K562 (cell line): Measurements from ENCODE around the gene STMP1. TPM values are rescaled to one million over a fixed set of nuclear protein-coding genes. Genes with fewer than 3 reads are reported as not detected.

ENCODE experiments used
- BACH1 ChIP-seq: fragments of 200-800 bp; sonication (Bioruptor generic); IDR thresholded peaks from 2 replicates; pipeline ENCODE4 v1.6.1; 2016; ENCODE audit warnings: missing genetic modification characterization, missing compliant biosample characterization
- CBFA2T3 ChIP-seq: fragments of 450-650 bp; IDR thresholded peaks from 2 replicates; pipeline ENCODE4 v1.6.1; 2017
- HDAC8 ChIP-seq: fragments of 450-650 bp; IDR thresholded peaks from 2 replicates; pipeline ENCODE4 v1.6.1; 2016; ENCODE audit warnings: mild to moderate bottlenecking, missing genetic modification characterization, moderate library complexity, missing compliant biosample characterization
- HMG20A ChIP-seq: fragments of 450-650 bp; formaldehyde crosslinking; conservative IDR thresholded peaks from 2 replicates; pipeline ENCODE4 v1.4.0; 2020; ENCODE audit warnings: mild to moderate bottlenecking, mixed read lengths
- KAT2B ChIP-seq: IDR thresholded peaks from one replicate; pipeline ENCODE4 v1.6.1; 2012; ENCODE audit warnings: low read depth, mild to moderate bottlenecking, control low read depth, inconsistent platforms, low read length, moderate library complexity
- MAFG ChIP-seq: fragments of 450-650 bp; conservative IDR thresholded peaks from 2 replicates; pipeline ENCODE4 v1.6.1; 2016; ENCODE audit warnings: missing genetic modification characterization, missing compliant biosample characterization
- MAZ ChIP-seq, 2 experiments: fragments of 450-650 bp in 1 of 2; sonication (generic) in 1 of 2; formaldehyde crosslinking; IDR thresholded peaks in 1 of 2; conservative IDR thresholded peaks in 1 of 2; 2 replicates each; pipeline versions ENCODE4 v1.4.0 to v1.5.0; 2020; ENCODE audit warnings: mild to moderate bottlenecking in 1 of 2, missing genetic modification reagents in 1 of 2
- NCOA6 ChIP-seq: fragments of 450-650 bp; IDR thresholded peaks from 2 replicates; pipeline ENCODE4 v1.6.1; 2017; ENCODE audit warnings: mild to moderate bottlenecking
- NELFE ChIP-seq: IDR thresholded peaks from 2 replicates; pipeline ENCODE4 v1.6.1; 2011; ENCODE audit warnings: mild to moderate bottlenecking; ENCODE audit not compliant: insufficient read depth, insufficient read length
- SIN3A ChIP-seq, 2 experiments: fragments of 150-350 bp in 1 of 2; IDR thresholded peaks; 2 replicates each; pipeline ENCODE4 v1.6.1; 2011 to 2016; ENCODE audit warnings: borderline replicate concordance in 2 of 2, low read depth in 2 of 2, low read length in 2 of 2, mild to moderate bottlenecking in 2 of 2, moderate library complexity in 2 of 2; ENCODE audit not compliant: control insufficient read depth in 1 of 2
- SLC30A9 ChIP-seq: fragments of 250-450 bp; sonication (Bioruptor Pico); IDR thresholded peaks from 2 replicates; pipeline ENCODE4 v1.8.0; 2022; ENCODE audit warnings: mild to moderate bottlenecking, moderate library complexity
- SMAD2 ChIP-seq: fragments of 150-350 bp; IDR thresholded peaks from 2 replicates; pipeline ENCODE4 v1.6.1; 2014; ENCODE audit warnings: low read depth, mild to moderate bottlenecking, low read length
- SOX6 ChIP-seq: fragments of 450-650 bp; IDR thresholded peaks from 2 replicates; pipeline ENCODE4 v1.6.1; 2014; ENCODE audit warnings: mild to moderate bottlenecking
- STAG1 ChIP-seq: sonication (generic); formaldehyde crosslinking; IDR thresholded peaks from 2 replicates; pipeline ENCODE4 v1.5.0; 2020; ENCODE audit warnings: missing genetic modification reagents, borderline replicate concordance
- TBL1XR1 ChIP-seq, 2 experiments: IDR thresholded peaks; 2 replicates each; pipeline ENCODE4 v1.6.1; 2012; ENCODE audit warnings: improper control_type of control experiment in 2 of 2, low read length in 2 of 2, mild to moderate bottlenecking in 1 of 2
- U2AF2 ChIP-seq: fragments of 200-400 bp; formaldehyde crosslinking; optimal IDR thresholded peaks from 2 replicates; pipeline ENCODE3; 2017; ENCODE audit warnings: low read depth, mild to moderate bottlenecking, low read length
- ZNF239 ChIP-seq: fragments of 250-450 bp; sonication (Bioruptor Pico); IDR thresholded peaks from 2 replicates; pipeline ENCODE4 v1.4.0; 2020; ENCODE audit warnings: mild to moderate bottlenecking
- ZNF347 ChIP-seq: fragments of 450-650 bp; formaldehyde crosslinking; IDR thresholded peaks from 2 replicates; pipeline ENCODE4 v1.4.0; 2020; ENCODE audit warnings: low read depth, mild to moderate bottlenecking, moderate library complexity
- ZNF589 ChIP-seq: fragments of 200-800 bp; sonication (Bioruptor generic); IDR thresholded peaks from 2 replicates; pipeline ENCODE4 v1.6.1; 2016; ENCODE audit warnings: low read depth, missing genetic modification characterization, missing compliant biosample characterization
- polyA plus RNA-seq, 8 experiments: library from polyadenylated mRNA; depleted of rRNA in 4 of 8; stranded (reverse) in 5 of 8; unstranded in 3 of 8; fragments of >200 nt; fragmentation: Nextera tagmentation in 2 of 8; fragmentation: Illumina TruSeq in 1 of 8; extraction: Ambion mirVana in 2 of 8; extraction: Trizol in 1 of 8; gene quantifications; 2 replicates each; pipeline versions ENCODE4 v1.2.1 to v1.2.3, GENCODE V29; 2011 to 2014; ENCODE audit warnings: inconsistent platforms in 1 of 8, missing spikeins in 1 of 8
- total RNA-seq, 7 experiments: library from RNA; depleted of rRNA in 6 of 7; stranded (reverse); fragments of >200 nt in 6 of 7; fragmentation: Illumina TruSeq in 2 of 7; extraction: Trizol in 2 of 7; gene quantifications; 2 replicates each; pipeline versions ENCODE4 v1.2.1 to v1.2.3, GENCODE V29; 2011 to 2021; ENCODE audit warnings: low replicate concordance in 1 of 7
- TF ChIP-seq, protein P1 (sequence below), 2 experiments: IDR thresholded peaks in 1 of 2; conservative IDR thresholded peaks in 1 of 2; 2 replicates each; pipeline ENCODE4 v1.6.1; 2016; ENCODE audit warnings: low read depth in 2 of 2, mild to moderate bottlenecking in 1 of 2, missing compliant biosample characterization in 1 of 2, missing genetic modification characterization in 1 of 2, moderate library complexity in 1 of 2
- TF ChIP-seq, protein P2 (sequence below), 2 experiments: fragments of 450-650 bp in 1 of 2; sonication (generic) in 1 of 2; formaldehyde crosslinking in 1 of 2; IDR thresholded peaks in 1 of 2; conservative IDR thresholded peaks in 1 of 2; 2 replicates each; pipeline versions ENCODE4 v1.6.1 to v1.8.1; 2016 to 2023; ENCODE audit warnings: mild to moderate bottlenecking in 2 of 2, moderate library complexity in 2 of 2, inconsistent platforms in 1 of 2, missing genetic modification reagents in 1 of 2
- TF ChIP-seq, protein P3 (sequence below): fragments of 250-450 bp; sonication (Bioruptor Pico); IDR thresholded peaks from 2 replicates; pipeline ENCODE4 v1.8.0; 2022; ENCODE audit warnings: inconsistent platforms, mild to moderate bottlenecking, moderate library complexity, borderline replicate concordance

STMP1 gene
- total and polyA plus RNA-seq, 9 of the 15 experiments (the other 6 are each of a cell fraction or from before 2014, with no cell fraction given): 10.6 to 249 (median 56.8) TPM

DNA sequence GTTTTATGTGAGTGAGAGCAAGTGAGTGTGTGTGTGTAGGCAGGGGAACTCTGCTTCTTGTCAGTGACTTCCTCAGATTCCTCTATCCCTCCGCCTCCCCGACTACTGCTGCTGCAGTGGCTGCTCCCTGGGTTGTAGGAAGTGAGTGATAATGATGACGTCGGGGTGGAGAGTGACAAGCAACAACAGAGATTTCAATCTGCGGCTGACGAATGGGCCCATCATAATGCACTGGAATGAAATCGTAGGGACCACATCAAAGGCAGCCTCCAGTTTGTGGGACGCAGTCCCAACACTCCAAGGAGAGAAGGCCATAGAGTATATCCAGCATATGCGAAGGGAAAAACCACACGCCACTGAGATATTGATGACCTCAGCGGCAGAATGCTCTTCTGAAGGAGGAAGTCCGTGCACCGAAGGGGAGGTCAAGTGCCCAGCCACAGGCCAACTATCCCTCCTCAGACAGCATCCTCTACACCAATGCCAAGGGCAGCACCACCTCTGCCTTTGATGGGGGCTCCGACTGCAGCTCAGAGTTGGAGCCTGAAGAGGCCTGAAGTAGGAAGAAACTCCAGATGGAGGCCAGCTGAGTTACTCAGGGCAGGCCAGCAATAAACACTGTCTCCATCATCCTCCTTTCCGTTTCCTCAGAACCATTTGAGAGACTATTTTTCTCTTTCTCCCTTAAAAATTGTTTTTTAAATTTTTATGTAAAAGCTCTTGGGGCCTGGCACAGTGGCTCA is 11.3 kb upstream of the STMP1 start (continued):
- TF ChIP-seq MAZ (CRISPR knock-in tag; conservative IDR thresholded peaks at IDR 0.05 in 1 of 2, IDR thresholded peaks at IDR 0.05 in 1 of 2) (0 out of 4 replicates have a peak, but pooled peaks of 1 of the 2 experiments have one; percentile 51), SMAD2 (no peak), U2AF2 (no peak), NCOA6 (no peak), MAFG (tag) (peak; percentile 51; the same call in 1 of the 2 replicates), CBFA2T3 (peak; percentile 46; the same call in 1 of the 2 replicates), HDAC8 (tag) (0 out of 2 replicates have a peak, but pooled peaks have one; percentile 60), KAT2B (no peak), HMG20A (CRISPR knock-in tag) (no peak), SOX6 (peak; percentile 92; the same call in 1 of the 2 replicates), ZNF239 (peak; percentile 54), SIN3A (IDR thresholded peaks at IDR 0.05; ENCODE audit: borderline replicate concordance in 2 of 2, control insufficient read depth in 1 of 2, low read depth in 2 of 2, low read length in 2 of 2) (no peak), BACH1 (tag) (peak; percentile 33; the same call in 1 of the 2 replicates), ZNF589 (peak; percentile 67), TBL1XR1 (IDR thresholded peaks at IDR 0.05; ENCODE audit: low read length in 2 of 2) (peak in 1 of 2 experiments; percentile 51; a peak in 1 of 4 replicates), SLC30A9 (CRISPR knock-in tag) (no peak), NELFE (no peak), STAG1 (CRISPR knock-in tag) (no peak), ZNF347 (CRISPR knock-in tag) (peak; percentile 7; the same call in 1 of the 2 replicates)
- TF ChIP-seq, protein P1, sequence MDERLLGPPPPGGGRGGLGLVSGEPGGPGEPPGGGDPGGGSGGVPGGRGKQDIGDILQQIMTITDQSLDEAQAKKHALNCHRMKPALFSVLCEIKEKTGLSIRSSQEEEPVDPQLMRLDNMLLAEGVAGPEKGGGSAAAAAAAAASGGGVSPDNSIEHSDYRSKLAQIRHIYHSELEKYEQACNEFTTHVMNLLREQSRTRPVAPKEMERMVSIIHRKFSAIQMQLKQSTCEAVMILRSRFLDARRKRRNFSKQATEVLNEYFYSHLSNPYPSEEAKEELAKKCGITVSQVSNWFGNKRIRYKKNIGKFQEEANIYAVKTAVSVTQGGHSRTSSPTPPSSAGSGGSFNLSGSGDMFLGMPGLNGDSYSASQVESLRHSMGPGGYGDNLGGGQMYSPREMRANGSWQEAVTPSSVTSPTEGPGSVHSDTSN (CRISPR knock-in tag; IDR thresholded peaks at IDR 0.05; ENCODE audit: low read depth): peak; percentile 55
- TF ChIP-seq, protein P1 (tag; conservative IDR thresholded peaks at IDR 0.05; ENCODE audit: low read depth): peak; percentile 91
- TF ChIP-seq, protein P2, sequence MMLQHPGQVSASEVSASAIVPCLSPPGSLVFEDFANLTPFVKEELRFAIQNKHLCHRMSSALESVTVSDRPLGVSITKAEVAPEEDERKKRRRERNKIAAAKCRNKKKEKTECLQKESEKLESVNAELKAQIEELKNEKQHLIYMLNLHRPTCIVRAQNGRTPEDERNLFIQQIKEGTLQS (IDR thresholded peaks at IDR 0.05): peak; percentile 90
- TF ChIP-seq, protein P2 (CRISPR knock-in tag; conservative IDR thresholded peaks at IDR 0.05): peak; percentile 72; the same call in 1 of the 2 replicates
- TF ChIP-seq, protein P3, sequence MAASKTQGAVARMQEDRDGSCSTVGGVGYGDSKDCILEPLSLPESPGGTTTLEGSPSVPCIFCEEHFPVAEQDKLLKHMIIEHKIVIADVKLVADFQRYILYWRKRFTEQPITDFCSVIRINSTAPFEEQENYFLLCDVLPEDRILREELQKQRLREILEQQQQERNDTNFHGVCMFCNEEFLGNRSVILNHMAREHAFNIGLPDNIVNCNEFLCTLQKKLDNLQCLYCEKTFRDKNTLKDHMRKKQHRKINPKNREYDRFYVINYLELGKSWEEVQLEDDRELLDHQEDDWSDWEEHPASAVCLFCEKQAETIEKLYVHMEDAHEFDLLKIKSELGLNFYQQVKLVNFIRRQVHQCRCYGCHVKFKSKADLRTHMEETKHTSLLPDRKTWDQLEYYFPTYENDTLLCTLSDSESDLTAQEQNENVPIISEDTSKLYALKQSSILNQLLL (CRISPR knock-in tag): no peak
